ENCODE results near the gene ATP5F1E.

DNA sequence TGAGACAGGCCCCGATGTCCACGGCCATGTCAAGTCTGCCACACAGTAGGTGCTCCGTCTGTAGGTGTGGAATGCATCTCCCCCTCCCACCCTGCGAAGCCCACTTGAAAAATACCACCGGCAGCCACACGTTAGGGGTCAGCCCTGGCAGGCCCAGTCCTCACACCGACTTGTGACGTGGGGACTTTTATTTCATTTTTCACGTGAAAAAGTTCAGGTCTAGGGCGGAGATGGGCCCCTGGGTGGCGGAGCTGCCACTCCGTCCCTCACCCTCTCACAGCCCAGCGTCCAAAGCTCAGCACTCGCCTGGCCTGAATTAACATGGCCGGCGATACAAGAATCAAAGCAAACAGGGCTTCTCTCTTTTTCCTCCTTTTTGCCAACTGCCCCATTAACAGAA lies 16.7 kb downstream of the ATP5F1E start:
- no peak for TF ChIP-seq POLR2A (IDR thresholded peaks at IDR 0.05; ENCODE audit: low read depth, low read length)
- no peak for TF ChIP-seq TAF1 (IDR thresholded peaks at IDR 0.05; ENCODE audit: low read depth, low read length)
- no peak for TF ChIP-seq POU2F2 (IDR thresholded peaks at IDR 0.05; ENCODE audit: low read depth, low read length)
- no peak for TF ChIP-seq POLR2AphosphoS5 (IDR thresholded peaks at IDR 0.05; ENCODE audit: low read depth, low read length)

Data from GM12891 (cell line).